CD4-positive, CD25-positive, alpha-beta regulatory T cell (primary cell): ENCODE results near the gene STYX. TPM values are rescaled to one million over a fixed set of nuclear protein-coding genes. Genes with fewer than 3 reads are reported as not detected.

ENCODE experiments used
- ATAC-seq, 2 donors: fragments of 150-1000 bp; cut with Tn5 transposase; one replicate each; pipeline ENCODE4 v1.10.0; 2021; ENCODE audit warnings: low read depth in 2 of 2, moderate number of reproducible peaks in 2 of 2, moderate library complexity in 1 of 2
- DNase-seq, 3 donors: peaks; one replicate each; pipeline versions ENCODE4 v3.0.0 to v3.0.0-alpha.2; 2012 to 2022; ENCODE audit warnings: mixed read lengths in 1 of 3
- H3K27ac ChIP-seq: one replicate; pipeline ENCODE4 v1.7.0; 2013; ENCODE audit warnings: mild to moderate bottlenecking, low read length; ENCODE audit not compliant: insufficient read depth, poor library complexity, severe bottlenecking
- H3K27me3 ChIP-seq: one replicate; pipeline ENCODE4 v1.7.0; 2013; ENCODE audit warnings: low read length; ENCODE audit not compliant: control insufficient read depth, insufficient read depth
- H3K36me3 ChIP-seq: one replicate; pipeline ENCODE4 v1.7.0; 2013; ENCODE audit warnings: mild to moderate bottlenecking, low read length, moderate library complexity; ENCODE audit not compliant: control insufficient read depth, insufficient read depth
- H3K4me1 ChIP-seq: 2 replicates; pipeline ENCODE4 v1.7.0; 2013; ENCODE audit warnings: mild to moderate bottlenecking, low read length; ENCODE audit not compliant: insufficient read depth, control insufficient read depth, poor library complexity, severe bottlenecking
- H3K4me3 ChIP-seq: one replicate; pipeline ENCODE4 v1.7.0; 2013; ENCODE audit warnings: low read depth, mild to moderate bottlenecking, low read length, moderate library complexity
- H3K9me3 ChIP-seq, 2 experiments: 1 replicate in 1 of 2; 2 replicates in 1 of 2; pipeline ENCODE4 v1.7.0; 2013; ENCODE audit warnings: low read length in 2 of 2, mild to moderate bottlenecking in 1 of 2, moderate library complexity in 1 of 2; ENCODE audit not compliant: control insufficient read depth in 2 of 2
- H3K27ac Mint-ChIP-seq, 3 donors: one replicate each; pipeline ENCODE4 v1.8.0; 2020 to 2022; ENCODE audit warnings: mild to moderate bottlenecking in 3 of 3, mixed read lengths in 3 of 3, moderate library complexity in 2 of 3
- H3K27me3 Mint-ChIP-seq: one replicate; pipeline ENCODE4 v1.8.0; 2022; ENCODE audit warnings: mild to moderate bottlenecking, mixed read lengths
- H3K36me3 Mint-ChIP-seq: one replicate; pipeline ENCODE4 v1.8.0; 2020; ENCODE audit warnings: mixed read lengths
- H3K4me1 Mint-ChIP-seq, 4 donors: one replicate each; pipeline ENCODE4 v1.8.0; 2020 to 2022; ENCODE audit warnings: mixed read lengths in 4 of 4, mild to moderate bottlenecking in 1 of 4
- H3K4me3 Mint-ChIP-seq, 4 donors: one replicate each; pipeline ENCODE4 v1.8.0; 2020 to 2022; ENCODE audit warnings: mild to moderate bottlenecking in 4 of 4, mixed read lengths in 4 of 4, moderate library complexity in 3 of 4
- H3K9me3 Mint-ChIP-seq, 7 donors: one replicate each; pipeline ENCODE4 v1.8.0; 2020 to 2022; ENCODE audit warnings: mixed read lengths in 7 of 7, mild to moderate bottlenecking in 3 of 7, moderate library complexity in 2 of 7
- polyA plus RNA-seq, 4 donors: library from polyadenylated mRNA; unstranded; fragments of 300-500 nt; fragmentation: Illumina TruSeq; gene quantifications; one replicate each; pipeline ENCODE4 v1.2.3, GENCODE V29; 2021
- total RNA-seq: library from RNA; stranded (reverse); gene quantifications from one replicate; pipeline ENCODE4 v1.2.3, GENCODE V29; 2022

The STYX gene
- total and polyA plus RNA-seq, 5 donors from 2014 or later, result 33.0 to 45.2 (median 37.9) TPM

DNA sequence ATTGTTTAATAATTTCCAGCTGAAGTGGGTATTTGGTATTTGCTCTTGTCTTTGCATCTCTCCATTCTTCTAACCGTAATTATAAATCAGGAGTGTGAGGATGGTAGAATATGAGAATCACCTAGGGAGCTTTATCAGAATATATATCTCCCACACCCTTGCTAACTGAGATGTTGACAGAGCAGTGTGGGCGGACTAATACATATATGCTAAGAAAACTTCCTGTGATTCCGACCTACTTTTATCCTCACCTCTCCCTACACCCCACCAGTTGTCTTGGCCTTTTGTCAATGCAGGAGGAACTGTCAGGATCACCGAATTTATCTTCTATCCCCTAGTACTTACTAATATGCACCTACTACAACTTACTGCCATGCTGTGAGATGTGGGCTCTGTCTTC lies 76.1 kb downstream of the STYX start:
- Mint-ChIP-seq H3K4me3 (no peak overlapping the region), H3K4me1 (peaks cover 3 to 5% (median 4%) of the 10 kb centered on the region in 4 donors), H3K27me3 (peaks cover 14% of the 10 kb centered on the region), H3K9me3 (peaks cover 0 to 2% (median 0%) of the 10 kb centered on the region in 7 donors), H3K27ac (no peak overlapping the region), H3K36me3 (no peaks in the 10 kb centered on the region)
- H3K27me3 ChIP-seq, result no peaks in the 10 kb centered on the region
- no peaks in the 10 kb centered on the region for H3K36me3 ChIP-seq
- ATAC-seq (no peak), DNase-seq (no peak)
- no peaks in the 10 kb centered on the region for H3K9me3 ChIP-seq
- H3K4me1 ChIP-seq, result no peaks in the 10 kb centered on the region
- H3K27ac ChIP-seq, result no peak overlapping the region
- no peak overlapping the region for H3K4me3 ChIP-seq

- Histone ChIP-seq H3K36me3 (no peaks in the 10 kb centered on the region), H3K9me3 (no peaks in the 10 kb centered on the region), H3K4me1 (no peaks in the 10 kb centered on the region), H3K27me3 (no peaks in the 10 kb centered on the region), H3K27ac (no peak overlapping the region), H3K4me3 (no peak overlapping the region)
- H3K27ac Mint-ChIP-seq, result no peak overlapping the region
- H3K36me3 Mint-ChIP-seq, result no peaks in the 10 kb centered on the region
- no peak for ATAC-seq
- H3K27me3 Mint-ChIP-seq, result peaks cover 9% of the 10 kb centered on the region
- H3K4me3 Mint-ChIP-seq, result no peak overlapping the region
- H3K9me3 Mint-ChIP-seq, result peaks cover 0 to 2% (median 0%) of the 10 kb centered on the region in 7 donors
- no peak for DNase-seq
- peaks cover 0 to 5% (median 2%) of the 10 kb centered on the region in 4 donors for H3K4me1 Mint-ChIP-seq
Measured at GRCh38 chr14:52808101-52808500, 78.1 kb downstream of the STYX start.

DNA sequence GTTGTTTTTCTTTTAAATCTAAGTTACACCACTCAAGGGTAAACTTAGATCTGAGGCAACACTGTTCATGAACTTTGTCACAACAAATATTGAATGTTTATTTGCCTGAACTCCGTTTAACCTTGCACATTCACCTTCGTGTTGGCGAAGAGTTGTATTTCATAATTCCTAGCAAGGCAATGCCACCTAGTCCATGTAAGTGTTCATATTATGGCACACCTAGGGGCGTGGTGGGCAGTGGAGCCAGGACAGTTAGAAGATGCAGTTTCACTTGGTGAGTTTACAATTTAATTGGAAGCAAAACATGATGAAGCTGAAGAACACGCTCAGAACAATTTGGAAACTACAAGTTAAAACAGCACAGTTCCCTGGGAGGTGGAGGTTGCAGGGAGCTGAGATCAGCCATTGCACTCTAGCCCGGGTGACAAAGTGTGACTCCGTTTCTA lies 91.9 kb downstream of the STYX start:
- no peaks in the 10 kb centered on the region for H3K9me3 ChIP-seq
- peaks cover 18% of the 10 kb centered on the region for H3K27me3 Mint-ChIP-seq
- no peak overlapping the region for H3K27ac ChIP-seq
- H3K4me1 ChIP-seq, result no peaks in the 10 kb centered on the region
- H3K27me3 ChIP-seq, result peaks cover 2% of the 10 kb centered on the region
- H3K4me3 ChIP-seq, result no peak overlapping the region
- no peaks in the 10 kb centered on the region for H3K36me3 ChIP-seq
- no peak overlapping the region for H3K27ac Mint-ChIP-seq
- ATAC-seq (no peak), DNase-seq (no peak)
- H3K36me3 Mint-ChIP-seq, result no peaks in the 10 kb centered on the region
- H3K9me3 Mint-ChIP-seq, result peaks cover 0 to 2% (median 0%) of the 10 kb centered on the region in 7 donors
- H3K4me1 Mint-ChIP-seq, result peaks cover 0 to 4% (median 0%) of the 10 kb centered on the region in 4 donors
- H3K4me3 Mint-ChIP-seq, result no peak overlapping the region

DNA sequence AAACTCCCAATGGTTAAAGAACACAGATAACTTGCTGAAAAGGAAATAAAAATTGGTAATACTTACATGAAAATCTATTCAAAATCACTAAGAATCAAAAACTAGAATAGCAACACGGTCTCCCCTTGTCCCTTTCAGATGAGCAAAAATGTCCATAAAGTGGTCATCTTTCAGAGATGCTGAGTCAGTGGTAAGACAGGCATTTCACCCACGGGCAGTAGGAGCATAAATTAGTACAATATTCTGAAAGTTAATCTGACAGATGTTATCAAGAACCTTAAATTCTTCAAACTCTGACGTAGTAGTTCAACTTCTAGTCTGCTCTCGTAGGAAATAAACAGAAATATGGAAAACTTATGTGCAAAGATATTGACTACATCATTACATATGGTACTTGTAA lies 94.5 kb downstream of the STYX start:
- Mint-ChIP-seq H3K27ac (no peak overlapping the region), H3K4me3 (no peak overlapping the region), H3K36me3 (no peaks in the 10 kb centered on the region), H3K9me3 (peaks cover 0 to 2% (median 0%) of the 10 kb centered on the region in 7 donors), H3K27me3 (peaks cover 14% of the 10 kb centered on the region), H3K4me1 (peaks cover 0 to 4% (median 0%) of the 10 kb centered on the region in 4 donors)
- no peak overlapping the region for H3K27ac ChIP-seq
- no peaks in the 10 kb centered on the region for H3K9me3 ChIP-seq
- no peaks in the 10 kb centered on the region for H3K4me1 ChIP-seq
- no peaks in the 10 kb centered on the region for H3K36me3 ChIP-seq
- H3K27me3 ChIP-seq, result no peaks in the 10 kb centered on the region
- H3K4me3 ChIP-seq, result no peak overlapping the region
- DNase-seq (no peak), ATAC-seq (no peak)

Other genes starting within 250 kb of the STYX start
- gene TXNDC16, start 177.7 kb upstream of the STYX start, total RNA-seq, result 19.5 TPM
- 1 to 10 TPM; 4.3 to 6.6 (median 5.0) TPM for gene TXNDC16, start 177.7 kb upstream of the STYX start, polyA plus RNA-seq
- gene GPR137C, start 177.3 kb upstream of the STYX start, total RNA-seq, result 0.22 TPM
- gene GPR137C, start 177.3 kb upstream of the STYX start, polyA plus RNA-seq, result under 1 TPM in 1 of 4 donors, not detected in 3; 0.06 TPM
- 72.9 TPM for gene ERO1A, start 34.6 kb upstream of the STYX start, total RNA-seq
- gene ERO1A, start 34.6 kb upstream of the STYX start, polyA plus RNA-seq, result 10 to 100 TPM; 48.3 to 71.5 (median 63.4) TPM
- gene PSMC6, start 23.0 kb upstream of the STYX start, total RNA-seq, result 110 TPM
- gene PSMC6, start 23.0 kb upstream of the STYX start, polyA plus RNA-seq, result 10 to 100 TPM; 69.7 to 83.0 (median 75.7) TPM
- gene GNPNAT1, start 61.4 kb downstream of the STYX start, total RNA-seq, result 7.9 TPM
- 10 to 100 TPM; 13.7 to 14.2 (median 13.9) TPM for gene GNPNAT1, start 61.4 kb downstream of the STYX start, polyA plus RNA-seq
- gene FERMT2, start 220.9 kb downstream of the STYX start, total RNA-seq, result 0.22 TPM
- gene FERMT2, start 220.9 kb downstream of the STYX start, polyA plus RNA-seq, result not detected